Caki2 (cell line): ENCODE results near the gene STRIP1. TPM values are rescaled to one million over a fixed set of nuclear protein-coding genes. Genes with fewer than 3 reads are reported as not detected.
A peak's percentile ranks its signal among the peaks of the same experiment; 100 is the strongest.
"Not testable (repeated sequence)": the region's sequence is repeated elsewhere in the genome, so short reads cannot be mapped to it uniquely, and the experiment has no call there.

Source experiments
- DNase-seq: peaks from one replicate; pipeline ENCODE4 v3.0.0-alpha.2; 2015; ENCODE audit warnings: low read depth
- in situ Hi-C: cut with HindIII; loops from 2 replicates; pipeline ENCODE4 v1.10.0; 2016; ENCODE audit warnings: low sequenced_read_pairs, low pct_unique_long_range_greater_than_20kb, mixed read lengths
- total RNA-seq: library from RNA; depleted of rRNA; stranded (reverse); fragments of >200 nt; shearing (Covaris generic); gene quantifications from 2 replicates; pipeline ENCODE4 v1.2.3, GENCODE V29; 2014; ENCODE audit warnings: low replicate concordance

The STRIP1 gene
- total RNA-seq, 1 experiment from 2014 or later, result 16.5 TPM

- in situ Hi-C loops, result no loop called here
- DNase-seq, result no peak
These were observed 28.5 kb upstream of the STRIP1 start for GRCh38 chr1:110005971-110006370.

GRCh38 chr1:110006516-110006915, 27.9 kb upstream of the STRIP1 start:
- no peak for DNase-seq
- in situ Hi-C loops, result no loop called here

- no peak for DNase-seq
- in situ Hi-C loops, result no loop called here
These were observed 27.2 kb upstream of the STRIP1 start for GRCh38 chr1:110007046-110007830.

DNA sequence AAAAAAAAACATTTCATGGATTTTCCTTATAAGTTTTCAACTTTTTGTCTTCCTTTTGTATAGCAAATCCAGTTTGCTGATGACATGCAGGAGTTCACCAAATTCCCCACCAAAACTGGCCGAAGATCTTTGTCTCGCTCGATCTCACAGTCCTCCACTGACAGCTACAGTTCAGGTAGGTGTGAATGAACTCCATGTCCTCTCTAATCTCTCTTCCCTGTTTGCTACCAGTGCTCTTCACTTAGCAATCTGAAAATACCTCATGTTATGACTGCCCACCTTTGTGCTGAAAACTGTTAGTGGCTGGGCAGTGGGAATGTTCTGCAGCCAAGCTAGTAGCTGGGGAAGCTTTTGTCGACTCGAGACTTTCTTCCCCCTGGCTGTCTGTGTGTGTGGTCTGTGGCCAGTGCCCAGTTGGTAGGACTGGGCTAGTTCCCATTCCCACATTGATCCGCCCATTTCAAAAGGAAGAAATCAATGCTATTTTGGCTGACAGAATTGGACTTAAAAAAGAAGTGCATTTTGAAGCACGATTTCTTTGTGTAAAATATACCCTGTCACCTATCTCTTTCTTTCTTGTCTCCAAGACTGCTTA, 25.4 kb upstream of the STRIP1 start:
- in situ Hi-C loops, result no loop called here

GRCh38 chr1:110011527-110012041, 22.8 kb upstream of the STRIP1 start:
- DNase-seq, result peak; percentile 33
- in situ Hi-C loops, result no loop called here

More for the DNA sequence above, 25.4 kb upstream of the STRIP1 start:
- no peak for DNase-seq

DNA sequence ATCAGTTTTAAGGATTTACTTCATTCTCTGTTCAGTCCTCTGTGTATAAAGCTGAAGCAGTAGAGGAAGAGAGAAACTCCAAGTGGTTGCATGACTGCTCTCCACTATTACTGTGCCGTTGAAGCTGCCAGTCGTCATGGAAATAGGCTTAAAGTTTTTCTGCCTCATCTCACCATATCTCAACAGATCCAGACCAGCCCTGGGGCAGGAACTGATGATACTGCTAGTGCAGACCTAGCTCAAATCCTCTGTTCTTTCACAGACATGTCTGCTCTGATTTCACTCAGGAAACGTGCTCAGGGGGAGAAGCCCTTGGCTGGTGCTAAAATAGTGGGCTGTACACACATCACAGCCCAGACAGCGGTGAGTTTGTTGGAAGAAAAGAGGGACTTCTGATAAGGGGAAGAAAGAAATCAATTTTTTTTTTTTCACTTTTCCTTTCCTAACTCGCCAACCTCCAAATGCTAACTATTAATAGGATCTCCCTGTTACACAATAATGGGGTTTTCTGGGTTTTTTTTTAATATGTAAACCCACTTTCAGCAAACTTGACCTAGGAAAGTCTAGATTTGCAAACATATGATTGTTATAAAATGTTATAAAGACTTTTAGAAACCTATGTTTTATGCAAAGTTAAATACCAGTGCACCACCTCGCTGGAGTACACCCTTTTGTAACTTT, 22.2 kb upstream of the STRIP1 start:
- in situ Hi-C loops, result no loop called here
- DNase-seq, result no peak

- in situ Hi-C loops, result no loop called here
- no peak for DNase-seq
These were observed 16.6 kb upstream of the STRIP1 start for GRCh38 chr1:110017792-110018191.

- in situ Hi-C loops, result no loop called here
- DNase-seq, result no peak
These were observed 16.0 kb upstream of the STRIP1 start for GRCh38 chr1:110018396-110018795.

- DNase-seq, result no peak
- in situ Hi-C loops, result no loop called here
These were observed 14.7 kb upstream of the STRIP1 start for GRCh38 chr1:110019770-110020169.

DNA sequence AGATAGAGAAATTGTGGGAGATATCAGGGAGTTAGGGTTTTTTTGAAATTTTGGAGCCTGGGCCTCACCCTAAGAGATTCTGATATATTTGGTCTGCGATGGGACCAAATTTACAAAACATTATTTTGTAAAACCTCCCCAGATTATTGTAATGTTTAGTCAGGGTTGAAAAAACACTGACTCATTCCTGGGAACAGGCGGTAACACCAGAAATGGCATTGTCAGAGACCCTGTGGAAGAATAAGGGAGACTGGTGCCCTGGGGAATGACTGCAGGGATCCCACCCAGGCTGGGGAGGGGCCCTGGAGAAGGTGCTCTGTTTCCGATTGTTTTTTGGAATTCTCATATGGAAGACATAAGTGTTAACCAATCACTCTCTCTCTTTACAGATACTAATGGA, 13.1 kb upstream of the STRIP1 start:
- no peak for DNase-seq
- in situ Hi-C loops, result no loop called here

DNA sequence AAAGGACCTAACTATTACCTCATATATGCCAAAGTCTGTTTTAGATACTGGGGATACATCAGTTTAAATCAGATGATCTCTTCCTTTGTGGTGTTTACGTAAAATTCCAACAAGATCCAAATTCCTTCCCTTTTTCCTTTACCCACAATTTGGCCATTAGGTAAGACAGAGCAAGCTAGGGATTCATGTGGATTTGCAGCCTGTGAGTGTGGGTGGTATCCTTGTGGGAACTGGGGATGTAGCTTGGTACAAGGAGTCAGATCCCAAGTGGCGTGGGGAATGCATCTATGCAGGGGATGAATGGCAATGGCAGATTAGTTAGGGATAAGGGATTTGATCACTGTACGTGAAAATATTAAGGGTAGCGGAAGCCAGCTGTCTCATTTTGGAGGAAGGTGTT, 9.8 kb upstream of the STRIP1 start:
- in situ Hi-C loops, result no loop called here
- DNase-seq, result no peak

- in situ Hi-C loops, result not testable (repeated sequence)
These were observed 3.7 kb upstream of the STRIP1 start for GRCh38 chr1:110030687-110031086.

DNA sequence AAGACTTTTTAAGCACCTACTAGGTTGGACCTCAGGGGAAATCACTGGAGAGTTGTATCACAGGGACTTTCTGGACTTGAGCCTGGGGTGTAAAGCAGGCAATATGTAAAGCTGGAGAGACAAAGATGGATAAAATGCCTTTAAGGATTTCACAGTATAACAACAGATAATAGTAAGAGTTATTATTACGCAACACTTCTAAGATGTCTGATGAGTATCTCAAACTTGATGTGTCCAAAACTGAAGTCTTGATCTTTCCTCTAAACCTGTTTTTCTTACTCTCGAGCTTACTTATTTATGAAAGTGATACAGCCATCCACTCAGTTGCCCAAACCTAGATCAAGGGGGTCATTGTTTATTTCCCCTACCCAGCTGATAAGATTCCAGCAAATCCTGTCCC, 2.1 kb upstream of the STRIP1 start:
- in situ Hi-C loops, result no loop called here

More at GRCh38 chr1:110030687-110031086, 3.7 kb upstream of the STRIP1 start:
- not testable (repeated sequence) for DNase-seq

GRCh38 chr1:110033421-110033820, 1.0 kb upstream of the STRIP1 start:
- no peak for DNase-seq
- in situ Hi-C loops, result no loop called here

More for the DNA sequence above, 2.1 kb upstream of the STRIP1 start:
- no peak for DNase-seq

DNA sequence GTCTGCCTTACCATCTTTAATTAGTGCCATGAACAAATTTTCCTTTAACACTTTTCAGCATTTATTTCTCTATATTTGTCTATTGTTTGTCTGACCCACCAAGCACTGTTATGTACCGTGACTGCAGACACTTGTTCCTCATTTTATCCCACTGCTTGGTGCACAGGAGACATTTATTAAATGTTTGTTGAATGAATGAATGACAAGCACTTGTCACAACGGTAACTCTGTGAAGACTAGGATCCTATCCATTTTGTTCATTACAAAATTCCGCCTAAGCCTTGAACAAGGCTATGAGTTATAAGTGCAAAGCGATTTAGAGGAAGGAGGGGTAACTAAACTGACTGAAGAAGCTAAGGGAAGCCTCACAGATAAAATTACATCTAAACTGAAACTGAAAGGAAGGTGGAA, 379 bp upstream of the STRIP1 start:
- no peak for DNase-seq
- in situ Hi-C loops, result no loop called here

DNA sequence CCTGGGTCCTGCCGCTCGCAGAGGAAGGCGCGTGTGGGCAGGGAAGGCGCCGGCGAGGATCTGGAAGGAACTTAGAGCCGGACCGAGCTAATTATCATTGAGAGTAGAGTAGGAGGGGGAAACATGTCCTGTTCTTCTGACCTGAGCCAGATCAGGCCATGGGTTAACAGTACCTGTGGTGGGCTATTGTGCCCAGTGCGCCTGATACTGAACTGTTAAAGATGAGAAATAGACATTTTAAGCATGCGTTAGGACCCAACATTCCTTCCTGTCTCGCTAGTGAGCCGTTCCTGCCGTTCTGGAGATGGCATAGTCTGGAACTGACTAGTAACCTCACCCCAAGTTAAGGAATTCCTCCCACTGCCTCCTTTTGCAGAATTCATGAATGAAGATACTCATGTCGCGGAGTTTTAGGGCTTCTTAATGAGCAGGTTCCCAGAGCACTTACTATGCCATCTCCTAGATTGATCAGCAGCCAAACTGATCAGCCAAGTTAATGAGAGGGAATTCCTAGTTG, 870 bp downstream of the STRIP1 start:
- in situ Hi-C loops, result no loop called here

DNA sequence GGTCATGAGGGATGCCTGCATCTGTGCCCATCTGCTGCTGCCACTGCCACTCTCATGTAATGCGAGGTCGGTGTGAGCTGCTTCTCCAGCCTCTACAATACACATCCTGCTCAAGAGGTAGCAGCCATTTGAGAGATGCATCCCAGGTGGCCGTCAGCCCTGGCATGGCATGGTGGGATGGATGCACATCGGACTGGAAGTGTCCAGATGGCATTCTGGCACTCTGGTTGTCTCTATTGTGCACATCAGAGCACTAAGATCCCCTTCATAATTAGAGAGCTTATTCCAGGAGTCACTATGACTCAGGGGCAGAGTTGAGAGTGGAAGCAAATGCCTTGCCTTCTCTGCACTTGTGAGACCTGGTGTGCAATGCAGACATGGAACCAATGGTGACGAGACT, 3.8 kb downstream of the STRIP1 start:
- DNase-seq, result no peak
- in situ Hi-C loops, result no loop called here

More for the DNA sequence above, 870 bp downstream of the STRIP1 start:
- DNase-seq, result no peak

GRCh38 chr1:110039641-110040040, 5.2 kb downstream of the STRIP1 start:
- in situ Hi-C loops, result no loop called here
- no peak for DNase-seq

- DNase-seq, result no peak
- in situ Hi-C loops, result no loop called here
These were observed 6.1 kb downstream of the STRIP1 start for GRCh38 chr1:110040548-110040947.
